Breast epithelium (tissue), 4 donors: ENCODE measurements around the gene SPCS2. TPM values are rescaled to one million over a fixed set of nuclear protein-coding genes. Genes with fewer than 3 reads are reported as not detected.

Experiments
- DNase-seq, 2 donors: peaks; one replicate each; pipeline ENCODE4 v3.0.0-alpha.2; 2019; ENCODE audit warnings: low spot score in 2 of 2
- H3K27ac ChIP-seq, 2 donors: fragments of 200-600 bp; sonication (generic) in 1 of 2; one replicate each; pipeline ENCODE4 v1.5.1; 2016 to 2019; ENCODE audit warnings: mild to moderate bottlenecking in 1 of 2
- H3K27me3 ChIP-seq, 2 donors: fragments of 200-600 bp; sonication (generic) in 1 of 2; one replicate each; pipeline versions ENCODE4 v1.5.1 to v1.6.0; 2017 to 2019; ENCODE audit warnings: control low read depth in 1 of 2, mild to moderate bottlenecking in 1 of 2
- H3K36me3 ChIP-seq: fragments of 200-600 bp; one replicate; pipeline ENCODE4 v1.5.1; 2019
- H3K4me1 ChIP-seq, 2 donors: fragments of 200-600 bp; sonication (generic); one replicate each; pipeline ENCODE4 v1.5.1; 2016 to 2019; ENCODE audit warnings: control low read depth in 1 of 2
- H3K4me3 ChIP-seq, 3 donors: fragments of 200-600 bp; sonication (generic); 1 replicate in 2 of 3; 2 replicates in 1 of 3; pipeline ENCODE4 v1.5.1; 2016 to 2019; ENCODE audit warnings: mild to moderate bottlenecking in 3 of 3, moderate library complexity in 2 of 3
- H3K9me3 ChIP-seq, 2 donors: fragments of 200-600 bp; sonication (generic) in 1 of 2; one replicate each; pipeline ENCODE4 v1.5.1; 2016 to 2019; ENCODE audit warnings: control low read depth in 1 of 2
- POLR2A ChIP-seq: fragments of 450-650 bp; IDR thresholded peaks from one replicate; pipeline ENCODE4 v1.6.1; 2016; ENCODE audit warnings: antibody characterized with exemption, mild to moderate bottlenecking, moderate library complexity
- POLR2AphosphoS5 ChIP-seq, 3 donors: sonication (generic); formaldehyde crosslinking; IDR thresholded peaks; one replicate each; pipeline ENCODE4 v1.6.1; 2017; ENCODE audit warnings: antibody characterized with exemption in 3 of 3
- intact Hi-C: fragments of 100-400 bp; cut with DNase I; formaldehyde crosslinking; loops from one replicate; pipeline ENCODE4 v1.15.1; 2023; ENCODE audit warnings: low total_unique reads
- total RNA-seq, 3 donors: library from RNA; depleted of rRNA; stranded (reverse); fragments of >200 nt; gene quantifications; one replicate each; pipeline ENCODE4 v1.1.0, GENCODE V29; 2016
- TF ChIP-seq, protein P1 (sequence below), 3 donors: fragments of 450-650 bp; IDR thresholded peaks; one replicate each; pipeline ENCODE4 v1.5.1; 2016 to 2017; ENCODE audit warnings: antibody characterized with exemption in 3 of 3, mild to moderate bottlenecking in 3 of 3, moderate library complexity in 3 of 3

SPCS2 gene
- total RNA-seq, result 10 to 100 TPM; 34.1 to 57.8 (median 57.5) TPM

DNA sequence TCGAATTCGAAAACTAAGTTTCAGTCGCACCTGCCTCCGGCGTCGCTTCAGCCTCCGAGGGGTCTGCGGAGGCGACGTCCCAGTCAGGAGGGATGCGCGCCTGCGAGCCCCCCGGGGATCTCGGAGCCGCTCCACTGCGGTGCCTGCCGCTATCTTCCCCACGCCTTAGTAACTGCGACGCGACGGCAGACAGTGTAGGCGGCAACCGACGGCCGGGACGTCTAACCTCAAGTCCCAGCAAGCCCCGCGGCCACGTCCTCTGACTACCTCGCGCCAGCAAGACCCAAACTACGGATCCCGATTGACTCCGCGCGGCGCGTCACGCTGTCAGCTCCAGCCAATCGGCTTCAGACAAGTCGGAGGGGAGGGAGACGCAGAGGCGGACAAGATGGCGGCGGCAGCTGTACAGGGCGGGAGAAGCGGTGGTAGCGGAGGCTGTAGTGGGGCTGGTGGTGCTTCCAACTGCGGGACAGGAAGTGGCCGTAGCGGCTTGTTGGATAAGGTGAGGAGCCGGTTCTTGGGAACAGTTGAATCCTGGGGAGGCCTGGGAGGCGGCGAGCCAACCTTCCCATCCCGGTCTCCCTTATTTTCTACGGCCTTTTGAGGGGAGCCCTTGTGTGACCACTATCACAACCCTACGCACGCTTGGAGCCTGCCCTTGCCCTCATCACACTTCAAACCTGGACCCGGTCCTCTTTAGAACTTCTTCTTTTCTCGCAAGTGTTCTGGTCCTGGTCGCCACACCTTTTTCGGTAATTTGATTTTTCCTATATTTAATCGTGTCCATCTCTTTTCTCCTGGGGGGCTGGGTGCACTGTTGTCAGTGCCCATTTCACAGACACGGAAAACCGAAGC, at the start of gene SPCS2, which contains the start of gene XRRA1:
Gene SPCS2, plus strand, starts transcription at position 369 of the 855 bp plus-strand sequence. Its CDS starts 20 bp downstream, at position 389.
Gene XRRA1, minus strand, starts transcription at position 194 of the 855 bp plus-strand sequence. CDS start 8,213 bp downstream, outside the sequence.
- H3K27me3 ChIP-seq, result no peaks in the 10 kb centered on the region
- intact Hi-C loops, result no loop called here
- peak within 1 kb of the TSS; percentile 74 to 93 (median 91) for H3K4me3 ChIP-seq
- no peaks in the 10 kb centered on the region for H3K36me3 ChIP-seq
- DNase-seq, result peak; percentile 98 to 99
- peak within 1 kb of the TSS; percentile 82 to 90 for H3K27ac ChIP-seq
- peaks cover 0 to 9% of the 10 kb centered on the region in 2 donors for H3K4me1 ChIP-seq
- H3K9me3 ChIP-seq, result no peaks in the 10 kb centered on the region
- TF ChIP-seq, protein P1, sequence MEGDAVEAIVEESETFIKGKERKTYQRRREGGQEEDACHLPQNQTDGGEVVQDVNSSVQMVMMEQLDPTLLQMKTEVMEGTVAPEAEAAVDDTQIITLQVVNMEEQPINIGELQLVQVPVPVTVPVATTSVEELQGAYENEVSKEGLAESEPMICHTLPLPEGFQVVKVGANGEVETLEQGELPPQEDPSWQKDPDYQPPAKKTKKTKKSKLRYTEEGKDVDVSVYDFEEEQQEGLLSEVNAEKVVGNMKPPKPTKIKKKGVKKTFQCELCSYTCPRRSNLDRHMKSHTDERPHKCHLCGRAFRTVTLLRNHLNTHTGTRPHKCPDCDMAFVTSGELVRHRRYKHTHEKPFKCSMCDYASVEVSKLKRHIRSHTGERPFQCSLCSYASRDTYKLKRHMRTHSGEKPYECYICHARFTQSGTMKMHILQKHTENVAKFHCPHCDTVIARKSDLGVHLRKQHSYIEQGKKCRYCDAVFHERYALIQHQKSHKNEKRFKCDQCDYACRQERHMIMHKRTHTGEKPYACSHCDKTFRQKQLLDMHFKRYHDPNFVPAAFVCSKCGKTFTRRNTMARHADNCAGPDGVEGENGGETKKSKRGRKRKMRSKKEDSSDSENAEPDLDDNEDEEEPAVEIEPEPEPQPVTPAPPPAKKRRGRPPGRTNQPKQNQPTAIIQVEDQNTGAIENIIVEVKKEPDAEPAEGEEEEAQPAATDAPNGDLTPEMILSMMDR (IDR thresholded peaks at IDR 0.05), result no peak
- TF ChIP-seq POLR2A (peak; percentile 70), POLR2AphosphoS5 (IDR thresholded peaks at IDR 0.05) (peak; percentile 88 to 94 (median 92))

DNA sequence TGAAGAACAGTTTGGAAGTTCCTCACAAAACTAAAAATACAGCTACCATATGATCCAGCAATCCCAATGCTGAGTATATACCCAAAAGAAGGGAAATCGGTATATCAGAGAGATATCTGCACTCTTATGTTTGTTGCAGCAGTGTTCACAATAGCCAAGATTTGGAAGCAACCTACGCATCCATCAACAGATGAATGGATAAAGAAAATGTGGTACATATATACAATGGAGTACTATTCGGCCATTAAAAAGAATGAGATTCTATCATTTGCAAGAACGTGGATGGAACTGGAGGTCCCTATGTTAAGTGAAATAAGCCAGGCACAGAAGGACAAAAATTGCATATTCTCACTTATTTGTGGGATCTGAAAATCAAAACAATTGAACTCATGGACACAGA, 46.7 kb upstream of the SPCS2 start:
- TF ChIP-seq POLR2A, result no peak
- no peak for TF ChIP-seq POLR2AphosphoS5 (IDR thresholded peaks at IDR 0.05)
- no peaks in the 10 kb centered on the region for H3K36me3 ChIP-seq
- intact Hi-C loops, result no loop called here

DNA sequence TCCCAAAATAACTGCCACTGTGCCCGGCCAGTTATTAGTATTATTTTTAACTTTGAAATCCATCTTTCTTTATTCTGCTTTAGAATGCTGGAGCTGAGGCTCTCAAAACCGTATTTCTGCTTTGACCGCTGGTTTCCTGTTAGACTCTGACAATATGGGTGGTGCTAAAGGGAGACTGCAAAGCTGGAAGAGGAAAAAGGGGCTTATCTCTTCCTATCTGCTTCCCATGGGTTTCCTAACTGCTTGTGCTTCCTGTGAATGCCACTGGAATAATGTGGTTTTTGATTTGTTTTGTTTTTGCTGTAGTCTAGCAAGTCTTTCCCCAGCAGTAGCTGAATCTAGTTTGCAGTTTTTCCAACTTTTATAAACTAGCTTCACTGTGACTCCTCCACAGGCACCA, 43.7 kb upstream of the SPCS2 start:
- TF ChIP-seq POLR2A (no peak), POLR2AphosphoS5 (IDR thresholded peaks at IDR 0.05) (no peak)
- TF ChIP-seq, protein P1 (IDR thresholded peaks at IDR 0.05), result no peak

More for the DNA sequence above, 46.7 kb upstream of the SPCS2 start:
- Histone ChIP-seq H3K27ac (no peak overlapping the region), H3K9me3 (peaks cover 12 to 34% of the 10 kb centered on the region in 2 donors), H3K4me1 (no peaks in the 10 kb centered on the region), H3K4me3 (no peak overlapping the region), H3K27me3 (no peaks in the 10 kb centered on the region)
- no peak for DNase-seq

DNA sequence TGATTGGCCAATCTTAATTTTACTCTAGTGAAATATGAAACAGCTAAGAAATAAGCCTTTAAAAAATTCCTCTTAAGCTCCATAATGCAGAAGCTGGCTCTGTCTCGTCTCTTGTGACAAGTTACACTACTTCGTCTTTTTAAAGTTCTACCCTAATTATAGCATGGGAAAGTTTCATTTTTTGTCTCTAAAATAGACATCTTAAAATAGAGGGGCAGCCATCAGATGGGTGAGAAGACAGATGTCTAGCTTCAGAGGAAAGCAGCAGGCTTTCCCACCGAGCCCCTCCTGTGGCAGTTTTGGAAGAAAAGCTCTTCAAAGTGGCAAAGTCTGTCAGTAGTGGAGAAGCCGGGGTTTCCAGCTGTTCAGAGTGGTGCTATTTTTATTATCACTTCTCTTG, 39.7 kb upstream of the SPCS2 start:
- TF ChIP-seq POLR2A (no peak), POLR2AphosphoS5 (IDR thresholded peaks at IDR 0.05) (no peak)
- TF ChIP-seq, protein P1 (IDR thresholded peaks at IDR 0.05), result no peak
- H3K9me3 ChIP-seq, result no peaks in the 10 kb centered on the region
- H3K27me3 ChIP-seq, result no peaks in the 10 kb centered on the region
- intact Hi-C loops, result no loop called here
- DNase-seq, result no peak
- no peak overlapping the region for H3K27ac ChIP-seq
- H3K4me3 ChIP-seq, result no peak overlapping the region
- no peaks in the 10 kb centered on the region for H3K36me3 ChIP-seq
- H3K4me1 ChIP-seq, result no peaks in the 10 kb centered on the region

More for the DNA sequence above, 43.7 kb upstream of the SPCS2 start:
- Histone ChIP-seq H3K4me1 (no peaks in the 10 kb centered on the region), H3K9me3 (peaks cover 12 to 23% of the 10 kb centered on the region in 2 donors), H3K36me3 (no peaks in the 10 kb centered on the region), H3K27ac (no peak overlapping the region), H3K4me3 (no peak overlapping the region), H3K27me3 (no peaks in the 10 kb centered on the region)
- no peak for DNase-seq
- intact Hi-C loops, result no loop called here

DNA sequence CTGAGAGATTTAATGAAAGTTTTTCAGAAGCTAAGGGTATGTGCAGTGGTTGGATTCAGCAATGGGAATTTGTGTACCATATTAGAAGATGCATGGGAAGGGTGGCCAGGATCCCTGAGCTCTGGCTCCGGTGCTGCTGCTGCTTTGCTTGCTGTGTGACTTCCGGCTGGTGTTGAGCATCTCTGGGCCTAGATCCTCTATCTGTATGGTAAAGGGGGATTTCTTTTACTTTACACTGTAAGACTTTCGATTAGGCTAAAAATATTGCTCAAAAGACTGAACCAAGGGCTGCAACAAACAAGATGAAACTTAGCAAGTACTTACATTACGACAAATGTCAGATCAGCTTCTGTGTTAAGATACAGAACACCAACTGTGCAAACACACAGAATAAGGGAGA, 39.3 kb upstream of the SPCS2 start:
- no peaks in the 10 kb centered on the region for H3K27me3 ChIP-seq
- TF ChIP-seq, protein P1 (IDR thresholded peaks at IDR 0.05), result no peak
- TF ChIP-seq POLR2A (no peak), POLR2AphosphoS5 (IDR thresholded peaks at IDR 0.05) (no peak)
- DNase-seq, result no peak
- intact Hi-C loops, result no loop called here
- H3K4me3 ChIP-seq, result no peak overlapping the region
- no peaks in the 10 kb centered on the region for H3K9me3 ChIP-seq
- no peaks in the 10 kb centered on the region for H3K4me1 ChIP-seq
- no peak overlapping the region for H3K27ac ChIP-seq
- H3K36me3 ChIP-seq, result no peaks in the 10 kb centered on the region
